ENCODE data around the gene TSC1. TPM values are rescaled to one million over a fixed set of nuclear protein-coding genes. Genes with fewer than 3 reads are reported as not detected.
"Not testable (repeated sequence)": the region's sequence is repeated elsewhere in the genome, so short reads cannot be mapped to it uniquely, and the experiment has no call there.

Gene TSC1
- 50.9 and 57.4 TPM in 2 replicates for total RNA-seq
- long read RNA-seq, partial matches to known transcripts = 9 of 27 reads
- long read RNA-seq, other reads (novel, unspliced or antisense) = 16 of 27 reads

- Mint-ChIP-seq H3K4me1 (peaks cover 29% of the 10 kb centered on the region), H3K27ac (ENCODE audit: unreplicated experiment) (peak within 1 kb of the TSS; percentile 100), H3K9me3 (no peaks in the 10 kb centered on the region), H3K4me3 (peak within 1 kb of the TSS; percentile 95), H3K27me3 (ENCODE audit: low read depth) (no peaks in the 10 kb centered on the region), H3K36me3 (ENCODE audit: low read depth) (no peaks in the 10 kb centered on the region)
- TF ChIP-seq, protein P1, sequence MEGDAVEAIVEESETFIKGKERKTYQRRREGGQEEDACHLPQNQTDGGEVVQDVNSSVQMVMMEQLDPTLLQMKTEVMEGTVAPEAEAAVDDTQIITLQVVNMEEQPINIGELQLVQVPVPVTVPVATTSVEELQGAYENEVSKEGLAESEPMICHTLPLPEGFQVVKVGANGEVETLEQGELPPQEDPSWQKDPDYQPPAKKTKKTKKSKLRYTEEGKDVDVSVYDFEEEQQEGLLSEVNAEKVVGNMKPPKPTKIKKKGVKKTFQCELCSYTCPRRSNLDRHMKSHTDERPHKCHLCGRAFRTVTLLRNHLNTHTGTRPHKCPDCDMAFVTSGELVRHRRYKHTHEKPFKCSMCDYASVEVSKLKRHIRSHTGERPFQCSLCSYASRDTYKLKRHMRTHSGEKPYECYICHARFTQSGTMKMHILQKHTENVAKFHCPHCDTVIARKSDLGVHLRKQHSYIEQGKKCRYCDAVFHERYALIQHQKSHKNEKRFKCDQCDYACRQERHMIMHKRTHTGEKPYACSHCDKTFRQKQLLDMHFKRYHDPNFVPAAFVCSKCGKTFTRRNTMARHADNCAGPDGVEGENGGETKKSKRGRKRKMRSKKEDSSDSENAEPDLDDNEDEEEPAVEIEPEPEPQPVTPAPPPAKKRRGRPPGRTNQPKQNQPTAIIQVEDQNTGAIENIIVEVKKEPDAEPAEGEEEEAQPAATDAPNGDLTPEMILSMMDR (conservative IDR thresholded peaks at IDR 0.05) = no peak
- peak; percentile 95 for DNase-seq (ENCODE audit: low read depth, low spot score)
Measured at GRCh38 chr9:132944294-132945185, at the start of gene TSC1. TSS of gene TSC1 (minus strand) at chr9:132944616. CDS start at chr9:132928872, 15,744 bp downstream.

- Mint-ChIP-seq H3K9me3 (peaks cover 4% of the 10 kb centered on the region), H3K36me3 (ENCODE audit: low read depth) (no peaks in the 10 kb centered on the region), H3K27ac (ENCODE audit: unreplicated experiment) (no peak overlapping the region), H3K4me3 (no peak overlapping the region), H3K27me3 (ENCODE audit: low read depth) (peaks cover 21% of the 10 kb centered on the region), H3K4me1 (peaks cover 5% of the 10 kb centered on the region)
- TF ChIP-seq, protein P1 (conservative IDR thresholded peaks at IDR 0.05) = no peak
- no peak for DNase-seq (ENCODE audit: low read depth, low spot score)
Measured at GRCh38 chr9:132993511-132993939, 49.1 kb upstream of the TSC1 start.

DNA sequence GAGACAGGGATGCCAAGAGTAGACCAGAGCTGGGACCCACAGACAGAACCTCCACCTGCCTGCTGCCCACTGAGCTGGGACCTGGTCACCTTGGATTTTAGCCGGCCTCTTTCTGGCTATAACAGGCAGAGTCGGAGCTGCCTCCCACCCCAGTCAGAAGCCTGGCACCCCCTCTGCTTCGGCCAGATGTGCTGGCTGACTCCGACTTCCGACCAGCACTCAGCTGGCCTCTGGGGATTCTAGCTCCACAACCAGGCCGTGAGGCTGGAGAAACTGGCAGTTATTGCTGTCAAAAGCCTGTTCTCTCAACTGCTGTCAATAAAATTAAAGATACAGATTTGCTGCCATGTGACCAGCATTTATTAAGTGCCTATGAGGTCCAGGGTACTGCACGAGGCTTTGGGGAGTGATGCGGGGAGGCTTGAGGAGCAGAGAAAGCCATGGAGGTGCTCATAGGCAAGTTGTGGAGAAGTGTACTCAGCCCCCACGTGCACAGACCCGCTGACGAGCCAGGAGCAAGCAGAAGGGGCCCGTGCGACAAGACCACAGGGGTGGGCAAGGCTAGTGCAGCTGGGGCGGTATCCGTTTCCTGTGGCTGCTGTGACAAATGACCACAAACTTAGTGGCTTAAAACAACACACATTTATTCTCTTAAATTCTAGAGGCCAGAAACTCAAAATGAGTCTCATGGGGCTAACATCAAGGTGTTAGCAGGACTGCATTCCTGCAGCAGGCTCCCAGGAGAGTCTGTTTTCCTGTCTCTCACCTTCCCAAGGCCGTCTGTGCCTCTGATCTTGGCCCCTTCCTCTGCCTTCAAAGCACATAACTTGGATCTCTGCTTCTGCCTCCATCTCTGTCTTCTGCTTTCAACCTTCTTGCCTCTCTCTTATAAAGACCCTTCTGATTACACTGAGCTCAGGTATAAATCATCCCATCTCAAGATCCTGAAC is 47.2 kb upstream of the TSC1 start:
- peaks cover 5% of the 10 kb centered on the region for H3K4me1 Mint-ChIP-seq
- no peak for DNase-seq (ENCODE audit: low read depth, low spot score)

GRCh38 chr9:132990781-132991180 is 46.4 kb upstream of the TSC1 start:
- TF ChIP-seq, protein P1 (conservative IDR thresholded peaks at IDR 0.05) = no peak
- peaks cover 4% of the 10 kb centered on the region for H3K9me3 Mint-ChIP-seq
- no peak for DNase-seq (ENCODE audit: low read depth, low spot score)
- no peak overlapping the region for H3K4me3 Mint-ChIP-seq
- no peak overlapping the region for H3K27ac Mint-ChIP-seq (ENCODE audit: unreplicated experiment)
- peaks cover 16% of the 10 kb centered on the region for H3K27me3 Mint-ChIP-seq (ENCODE audit: low read depth)
- peaks cover 5% of the 10 kb centered on the region for H3K4me1 Mint-ChIP-seq
- H3K36me3 Mint-ChIP-seq (ENCODE audit: low read depth) = no peaks in the 10 kb centered on the region

More for the DNA sequence above, 47.2 kb upstream of the TSC1 start:
- Mint-ChIP-seq H3K9me3 (peaks cover 4% of the 10 kb centered on the region), H3K4me3 (no peak overlapping the region), H3K36me3 (ENCODE audit: low read depth) (no peaks in the 10 kb centered on the region), H3K27ac (ENCODE audit: unreplicated experiment) (no peak overlapping the region), H3K27me3 (ENCODE audit: low read depth) (peaks cover 18% of the 10 kb centered on the region)
- TF ChIP-seq, protein P1 (conservative IDR thresholded peaks at IDR 0.05) = no peak

GRCh38 chr9:132989998-132990557 is 45.7 kb upstream of the TSC1 start:
- H3K4me1 Mint-ChIP-seq; H3K9me3 Mint-ChIP-seq; H3K36me3 Mint-ChIP-seq (ENCODE audit: low read depth); H3K27ac Mint-ChIP-seq (ENCODE audit: unreplicated experiment); DNase-seq (ENCODE audit: low read depth, low spot score); H3K4me3 Mint-ChIP-seq: not testable (repeated sequence)
- peaks cover 16% of the 10 kb centered on the region for H3K27me3 Mint-ChIP-seq (ENCODE audit: low read depth)

Measured in neural crest cell (in vitro differentiated cells).